Activated CD4-positive, alpha-beta T cell treated with anti-CD3 and anti-CD28 coated beads, Interleukin-2, amount 50 U/mL, for 16 hours (primary cell): ENCODE measurements around the gene HIVEP2.
A peak's percentile ranks its signal among the peaks of the same experiment; 100 is the strongest.

ENCODE experiments used
- DNase-seq: peaks from one replicate; pipeline ENCODE4 v3.0.0-alpha.2; 2020

HIVEP2 gene

DNA sequence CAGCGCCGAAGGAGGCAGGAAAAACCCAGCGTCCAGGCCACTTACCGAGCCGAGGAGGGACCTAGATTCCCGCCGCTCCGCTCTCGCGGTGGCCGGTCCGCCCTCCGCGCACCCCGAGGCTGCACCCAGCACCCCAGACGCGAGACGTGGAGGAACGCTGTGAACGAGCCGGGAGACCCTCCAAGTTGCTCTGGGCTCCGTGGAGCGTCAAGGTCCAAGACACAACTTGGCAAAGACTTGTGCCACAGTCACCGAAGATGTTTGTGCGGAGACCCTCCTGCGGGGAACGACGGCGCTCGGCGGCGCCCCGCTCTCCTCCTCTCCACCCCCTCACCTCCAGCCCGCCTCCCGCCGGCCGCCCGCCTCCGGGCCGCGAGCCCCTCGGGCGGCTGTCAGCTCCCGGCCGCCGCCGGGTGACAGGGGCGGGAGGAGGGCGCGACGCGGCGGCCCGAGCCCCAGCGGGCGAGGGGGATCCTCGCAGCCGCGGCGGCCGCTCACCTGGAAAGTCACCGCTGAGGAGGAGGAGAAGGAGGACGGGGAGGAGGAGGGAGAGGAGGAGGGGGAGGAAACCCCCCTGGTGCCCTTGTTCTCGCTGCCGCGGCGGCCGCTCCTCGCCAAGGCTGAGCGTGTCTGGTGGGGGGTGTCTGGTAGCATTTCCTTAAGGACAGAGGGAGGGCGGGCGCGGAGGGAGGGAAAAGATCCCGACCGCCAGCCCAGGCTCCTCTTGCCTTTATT, 637 bp upstream of the HIVEP2 start:
- peak; percentile 39 for DNase-seq

DNA sequence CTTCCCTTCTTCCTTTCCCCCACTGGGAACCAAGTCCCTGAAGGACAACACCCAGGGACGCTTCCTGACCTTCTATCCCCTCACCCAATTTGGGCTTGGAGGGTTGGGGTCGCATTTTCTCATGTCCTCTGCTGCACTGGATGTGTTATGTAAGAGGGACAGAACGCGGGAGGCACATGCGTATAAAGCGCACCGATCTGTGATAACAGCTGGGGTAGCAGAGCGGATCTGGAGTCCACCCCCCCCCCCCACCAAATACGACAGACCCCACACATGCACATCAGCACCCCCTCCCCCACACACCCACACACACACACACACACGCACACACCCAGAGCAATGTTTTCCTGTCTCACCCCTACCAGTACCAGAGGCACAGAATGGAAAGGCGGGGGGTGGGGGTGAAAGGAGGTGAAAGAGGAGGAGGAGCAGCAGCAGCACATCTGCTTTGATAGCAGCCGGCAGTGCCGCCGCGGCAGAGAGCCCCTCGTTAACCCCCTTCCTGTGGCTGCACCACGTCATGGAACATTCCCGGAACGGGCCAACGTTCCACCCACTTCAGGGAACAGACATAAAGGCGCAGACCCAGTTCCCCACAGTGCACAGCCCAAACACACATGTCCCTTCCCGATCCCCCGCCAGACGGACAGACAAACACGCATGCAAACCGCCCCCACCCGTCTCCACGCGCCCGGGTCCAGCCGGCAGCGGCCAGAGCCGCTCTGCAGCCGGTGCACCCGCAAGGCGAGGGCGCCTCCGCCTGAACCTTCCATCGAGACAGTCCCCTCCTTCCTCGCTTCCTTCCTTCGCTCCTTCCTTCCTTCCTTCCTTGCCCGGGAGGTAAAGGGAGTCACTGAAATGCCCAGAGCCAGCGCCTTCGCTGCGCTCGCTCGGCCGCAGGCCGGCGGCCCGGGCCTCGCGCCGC, 590 bp downstream of the HIVEP2 start:
- peak; percentile 92 for DNase-seq

DNA sequence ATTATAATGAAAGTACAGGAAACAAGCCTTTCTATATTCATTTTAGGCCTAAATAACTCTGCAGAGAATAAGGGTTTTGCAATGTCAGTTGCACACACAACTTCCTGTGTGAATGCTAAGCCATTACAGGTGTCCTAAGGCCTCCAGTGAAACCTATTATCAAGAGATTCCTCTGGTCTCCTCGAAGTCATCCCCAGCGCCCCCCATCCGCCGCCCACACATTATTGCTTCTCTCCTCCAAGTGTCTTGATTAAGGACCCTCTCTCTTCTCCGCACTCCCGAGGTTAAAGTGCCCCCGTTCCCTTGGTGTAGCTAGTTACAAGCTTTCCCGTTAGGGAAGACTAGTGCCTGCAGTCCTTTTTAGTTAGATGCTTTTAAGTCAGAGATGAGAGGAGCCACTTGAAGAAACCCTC, 1.3 kb downstream of the HIVEP2 start:
- peak; percentile 67 for DNase-seq

DNA sequence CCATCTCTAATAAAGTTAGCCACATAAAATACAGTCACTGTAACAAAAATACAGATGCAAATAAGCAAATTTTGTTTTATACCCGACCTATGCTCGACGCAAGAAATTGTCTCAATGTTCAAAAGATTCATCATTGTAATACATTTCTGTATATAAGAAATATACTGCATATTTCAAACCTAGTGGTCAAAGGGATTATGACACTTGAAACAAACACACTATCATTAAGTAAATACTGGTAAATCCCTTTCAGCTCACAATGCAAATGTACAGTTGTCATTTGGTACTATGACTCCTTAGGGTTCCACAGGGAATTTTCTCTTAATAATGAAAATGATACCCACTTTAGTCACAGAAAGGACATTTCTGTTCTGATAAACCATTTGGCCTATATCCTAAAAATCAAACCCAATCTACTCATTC, 2.2 kb downstream of the HIVEP2 start:
- peak; percentile 60 for DNase-seq

DNA sequence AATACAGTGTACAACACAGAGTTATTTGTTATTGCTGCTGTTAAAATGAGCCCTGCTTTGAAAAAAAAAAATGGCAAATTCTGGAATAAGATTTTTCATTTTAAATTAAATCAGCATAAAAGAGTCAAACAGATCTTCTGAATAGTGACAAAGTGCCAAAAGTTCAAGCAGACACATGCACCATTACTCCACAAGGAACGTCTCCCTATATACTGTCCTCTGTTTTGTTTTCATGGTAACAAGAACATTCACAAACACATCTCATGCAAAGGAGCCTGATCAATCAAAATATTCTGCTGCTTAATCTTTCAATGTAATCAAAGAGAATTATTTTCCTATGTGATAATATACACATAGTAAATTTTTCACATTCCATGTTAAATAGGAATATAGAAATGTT, 2.7 kb downstream of the HIVEP2 start:
- DNase-seq, result no peak

DNA sequence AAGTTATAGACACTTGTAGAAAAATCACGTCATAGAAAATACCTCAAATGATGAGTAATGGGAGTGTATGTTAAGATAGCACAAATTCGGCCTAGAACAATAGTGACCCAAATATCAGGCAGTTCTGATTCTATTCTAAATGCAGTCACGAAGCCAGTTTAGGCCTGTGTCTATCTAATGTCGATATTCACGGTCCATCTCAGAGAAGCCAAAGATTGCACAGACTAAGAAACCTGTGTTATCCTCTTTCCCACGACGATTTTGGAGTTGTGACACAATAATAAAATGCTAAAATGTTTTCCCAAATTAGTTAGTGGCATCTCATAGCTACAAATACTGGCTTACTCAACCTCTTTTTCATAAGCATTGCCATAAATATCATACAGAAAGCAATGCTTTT, 4.0 kb downstream of the HIVEP2 start:
- DNase-seq, result no peak

DNA sequence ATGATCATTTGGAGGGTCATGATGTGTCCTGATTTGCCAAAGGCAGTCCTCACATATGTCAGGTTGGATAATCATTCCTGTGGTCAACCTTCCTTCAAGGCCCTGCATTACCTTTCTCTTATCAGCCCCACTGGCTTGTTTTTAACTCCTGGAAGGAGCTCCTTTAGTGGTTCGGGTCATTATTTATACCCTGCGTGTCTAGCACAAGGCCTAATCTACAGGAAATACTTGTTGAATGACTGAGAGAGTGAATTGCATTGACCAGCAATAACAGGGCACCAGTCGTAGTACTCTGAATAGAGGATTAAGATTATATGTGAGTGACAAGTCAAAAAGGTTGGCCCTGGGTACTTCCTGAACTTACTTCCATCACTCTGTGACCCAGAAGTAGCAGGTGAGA, 4.5 kb downstream of the HIVEP2 start:
- DNase-seq, result no peak

DNA sequence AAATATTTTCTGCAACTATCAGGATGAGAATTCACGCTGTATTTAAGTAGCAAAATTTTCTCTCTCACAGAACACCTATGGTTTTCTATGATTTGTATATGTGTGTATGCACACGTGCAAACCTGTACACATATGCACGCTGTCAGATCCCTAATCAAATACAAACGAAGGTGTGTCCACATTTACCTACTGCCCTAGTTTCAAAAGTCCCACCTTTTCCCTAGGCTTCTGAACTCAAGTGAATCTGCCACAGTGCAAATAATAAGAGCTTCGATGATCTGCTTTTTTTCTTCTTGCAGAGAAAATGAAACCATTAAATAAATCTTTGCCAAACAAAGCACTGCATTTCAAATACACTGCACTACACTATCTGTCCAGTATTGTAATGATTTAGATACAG, 6.5 kb downstream of the HIVEP2 start:
- DNase-seq, result no peak

DNA sequence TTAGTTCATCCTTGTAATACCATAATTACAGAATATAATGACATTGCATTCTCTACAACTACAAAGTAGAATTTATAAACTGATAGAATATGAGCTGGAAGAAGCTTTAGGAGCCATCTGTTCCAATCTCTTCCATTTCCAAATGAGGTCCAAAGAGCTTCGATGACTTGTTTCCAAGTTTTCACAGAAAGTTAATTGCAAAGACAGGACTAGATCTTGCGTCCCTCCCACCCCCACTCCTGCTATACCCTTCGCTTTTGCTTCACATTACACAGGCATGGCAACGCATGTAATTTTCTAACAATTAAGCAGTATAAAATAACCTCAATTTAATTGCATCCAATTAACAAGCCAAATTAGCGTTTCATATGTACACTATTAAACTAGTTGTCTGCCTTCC, 7.0 kb downstream of the HIVEP2 start:
- DNase-seq, result no peak

DNA sequence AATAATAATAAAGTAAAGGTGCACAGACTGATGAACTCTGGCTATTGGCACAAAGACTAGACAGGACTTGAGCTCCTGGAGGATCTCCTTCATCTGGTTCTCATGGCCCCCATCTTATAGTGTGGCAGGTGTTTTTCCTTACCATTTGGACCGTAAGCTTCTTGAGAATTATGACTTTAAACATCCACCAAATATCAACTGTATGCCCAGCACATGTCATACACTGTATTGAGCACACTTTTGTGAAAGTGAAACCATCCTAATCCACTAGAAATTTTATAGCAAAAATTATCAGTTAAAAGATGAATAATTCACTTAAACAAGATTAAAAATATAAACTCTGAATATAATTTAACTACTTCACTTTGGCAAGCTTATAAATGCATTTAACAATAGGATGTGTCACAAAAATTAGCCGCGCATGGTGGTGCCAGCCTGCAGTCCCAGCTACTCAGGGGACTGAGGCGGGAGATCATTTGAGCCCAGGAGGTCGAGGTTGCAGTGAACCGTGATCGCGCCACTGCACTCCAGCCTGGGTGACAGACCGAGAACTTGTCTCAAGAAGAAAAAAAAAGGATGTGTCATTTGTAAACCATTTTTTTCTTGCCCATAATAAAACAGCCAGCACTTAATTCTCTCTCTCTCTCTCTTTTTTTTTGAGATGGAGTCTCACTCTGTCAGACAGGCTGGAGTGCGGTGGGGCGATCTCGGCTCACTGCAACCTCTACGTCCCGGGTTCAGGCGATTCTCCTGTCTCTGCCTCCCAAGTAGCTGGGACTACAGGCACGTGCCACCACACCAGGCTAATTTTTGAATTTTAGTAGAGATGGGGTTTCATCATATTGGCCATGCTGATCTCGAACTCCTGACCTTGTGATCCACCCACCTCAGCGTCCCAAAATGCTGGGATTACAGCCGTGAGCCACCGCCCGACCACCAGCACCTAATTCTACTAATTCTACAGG, 9.1 kb downstream of the HIVEP2 start:
- no peak for DNase-seq

DNA sequence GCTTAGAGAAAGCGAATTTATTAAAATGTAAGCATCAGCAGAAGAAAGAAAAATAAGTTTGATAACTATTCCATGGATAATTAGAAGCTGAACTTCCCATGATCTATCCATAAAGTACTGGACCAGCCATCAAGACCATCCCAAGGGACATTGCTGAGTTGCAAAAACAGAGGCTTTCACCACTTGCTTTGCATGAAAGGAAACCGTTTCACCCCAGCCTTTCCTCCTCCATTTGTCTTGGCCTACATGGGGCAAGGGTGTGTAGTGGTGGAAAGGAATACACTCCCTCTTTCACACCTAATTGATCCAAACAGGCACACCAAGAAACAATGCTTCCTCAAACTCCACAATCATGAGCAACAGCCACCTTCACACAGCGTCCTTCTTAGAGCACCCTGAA, 10.4 kb downstream of the HIVEP2 start:
- no peak for DNase-seq

DNA sequence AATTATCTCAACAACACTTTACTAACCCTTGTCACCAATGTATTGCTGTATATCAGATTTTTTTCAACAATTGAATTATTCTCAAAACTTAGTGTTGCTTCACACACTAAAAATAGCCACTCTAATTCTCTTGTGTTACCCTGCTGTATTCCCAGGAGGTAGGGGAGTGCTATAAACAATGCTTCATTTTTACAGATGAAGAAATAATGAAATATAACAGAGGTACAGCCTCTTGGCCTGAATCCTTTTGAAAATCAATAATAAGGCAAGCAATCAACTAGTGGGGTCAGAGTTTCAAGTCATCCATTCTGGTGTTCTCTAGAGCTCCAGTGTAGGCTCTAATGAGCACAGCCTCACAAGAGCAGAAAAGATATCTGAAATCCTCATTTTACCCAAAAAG, 10.9 kb downstream of the HIVEP2 start:
- DNase-seq, result no peak

DNA sequence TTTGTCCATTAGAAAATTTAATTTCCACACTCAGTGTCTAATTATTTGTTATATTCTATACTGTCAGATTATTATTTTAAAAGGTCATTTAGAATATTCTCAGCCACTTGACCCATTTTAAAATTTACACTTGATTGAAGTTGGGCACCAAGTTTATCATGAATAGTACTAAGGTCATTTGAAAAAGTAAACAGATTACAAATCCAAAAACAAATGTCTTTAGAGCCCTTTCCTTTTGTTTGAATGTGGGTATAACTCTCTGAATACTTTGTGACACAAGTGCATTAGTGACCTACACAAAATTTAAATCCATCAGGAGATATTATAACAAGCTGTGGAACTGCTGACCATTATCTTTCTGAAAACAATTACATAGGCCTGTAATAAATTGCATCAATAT, 11.3 kb downstream of the HIVEP2 start:
- no peak for DNase-seq

DNA sequence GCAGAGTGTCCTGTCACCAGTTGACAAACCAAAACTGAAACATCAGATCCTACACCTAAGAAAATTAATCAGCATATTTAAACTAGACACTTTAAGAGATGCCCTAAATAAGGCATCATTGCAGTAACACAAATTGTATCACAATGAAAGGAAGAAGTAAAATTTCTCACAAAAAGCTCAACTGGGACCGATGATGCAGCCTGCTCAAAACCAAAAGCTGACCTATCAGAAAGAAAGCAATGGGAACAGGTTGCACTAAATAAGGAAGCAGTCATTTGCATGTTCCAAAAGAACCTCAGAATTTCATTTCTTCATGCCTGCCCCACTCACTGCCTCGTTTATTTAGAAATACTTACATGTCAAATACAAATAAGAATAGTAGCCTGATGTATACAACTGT, 12.1 kb downstream of the HIVEP2 start:
- DNase-seq, result no peak

DNA sequence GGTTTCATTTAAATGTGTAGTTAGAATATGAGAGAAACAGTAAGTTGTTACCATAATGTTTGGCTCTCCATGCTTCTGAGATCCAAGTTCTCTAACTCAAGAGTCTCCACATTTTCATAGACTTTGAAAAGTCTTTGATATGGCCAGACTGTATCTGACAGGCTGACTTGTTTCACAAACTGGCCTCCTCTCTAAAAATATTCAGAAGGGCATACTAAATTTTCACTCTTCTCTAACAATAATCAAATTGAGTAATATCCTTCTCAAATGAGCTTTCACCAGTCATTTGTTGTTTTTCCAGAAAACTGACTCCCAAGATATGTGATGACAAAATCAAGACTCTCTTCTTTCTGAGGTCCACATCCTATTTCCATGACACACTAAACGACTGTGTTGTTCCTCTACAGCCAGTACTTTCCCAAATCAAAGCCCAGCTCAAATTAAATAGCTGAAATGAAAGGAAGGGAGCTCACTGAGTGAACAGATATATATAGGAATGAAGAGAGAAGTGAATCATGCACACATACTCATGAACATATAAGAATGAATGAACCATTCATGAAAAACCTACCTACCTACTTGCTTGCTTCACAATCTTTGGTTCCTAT, 15.1 kb downstream of the HIVEP2 start:
- no peak for DNase-seq

DNA sequence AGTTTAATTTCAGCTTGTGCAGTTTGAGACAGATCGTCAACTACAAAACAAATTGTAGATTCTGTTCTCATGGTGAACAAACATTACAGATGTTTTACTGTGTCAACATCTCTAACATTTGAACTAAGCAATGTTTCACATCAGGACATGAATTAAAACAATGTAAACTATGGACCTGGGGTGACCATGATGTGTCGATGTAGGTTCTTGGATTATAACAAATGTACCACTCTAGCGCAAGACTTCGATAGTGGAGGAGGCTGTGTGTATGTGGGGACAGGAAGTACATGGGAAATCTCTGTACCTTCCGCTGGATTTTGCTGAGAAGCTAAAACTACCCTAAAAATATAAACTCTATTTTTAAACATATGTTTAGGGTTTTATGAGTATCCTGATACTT, 17.1 kb downstream of the HIVEP2 start:
- DNase-seq, result peak; percentile 61

DNA sequence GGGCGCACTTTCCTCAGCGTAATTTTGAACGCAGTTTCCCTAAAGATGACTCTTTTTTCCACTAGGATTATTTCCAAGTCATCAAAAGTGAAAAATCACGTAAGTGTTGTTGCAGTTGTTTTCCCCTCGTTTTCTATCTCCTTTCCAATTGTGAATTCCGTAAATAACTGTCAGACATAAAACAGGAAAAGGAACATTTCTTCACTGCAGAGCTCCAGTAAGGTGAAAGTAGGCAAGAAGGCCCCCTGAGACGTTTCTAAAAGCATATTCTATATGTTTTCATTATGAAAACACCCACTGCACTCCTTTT, 17.8 kb downstream of the HIVEP2 start:
- no peak for DNase-seq

DNA sequence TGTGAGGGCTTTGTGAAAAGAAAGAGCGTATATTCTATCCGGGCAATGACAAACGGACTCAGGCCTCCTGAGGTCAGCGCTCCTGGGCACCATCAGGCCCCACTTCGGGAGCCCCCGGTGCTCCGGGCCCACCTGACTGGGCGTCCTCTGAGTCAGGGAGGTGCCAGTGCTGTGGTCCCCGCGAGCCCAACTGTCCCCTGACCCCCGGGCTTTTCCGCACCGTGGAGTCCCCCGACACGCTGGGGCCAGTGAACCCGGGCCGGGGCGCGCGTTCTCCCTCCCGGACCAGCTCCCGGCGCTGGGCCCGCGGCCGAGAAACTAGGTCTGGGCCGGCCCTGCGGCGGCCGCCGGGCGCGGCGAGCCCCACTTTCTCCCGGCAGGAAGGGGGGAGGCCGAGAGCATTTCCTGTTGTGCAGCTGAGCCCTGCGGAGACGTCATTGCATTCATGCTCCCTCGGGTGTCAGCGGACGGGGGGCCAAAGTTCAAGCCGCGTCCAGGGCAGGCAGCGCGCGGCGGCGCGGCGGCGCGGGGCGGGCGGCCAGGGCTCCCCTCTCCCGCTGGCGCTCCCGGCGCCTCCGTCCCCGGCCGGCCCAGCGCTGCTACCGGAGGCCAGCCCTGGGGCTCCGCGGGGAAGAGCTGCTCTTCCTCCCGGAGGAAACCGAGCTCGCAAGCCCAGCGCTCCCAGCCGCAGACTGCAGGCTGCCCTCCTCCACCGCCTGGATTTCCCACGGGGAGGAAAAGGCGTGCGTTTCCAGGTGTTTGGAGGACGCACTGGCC, 18.3 kb downstream of the HIVEP2 start:
- peak; percentile 82 for DNase-seq

DNA sequence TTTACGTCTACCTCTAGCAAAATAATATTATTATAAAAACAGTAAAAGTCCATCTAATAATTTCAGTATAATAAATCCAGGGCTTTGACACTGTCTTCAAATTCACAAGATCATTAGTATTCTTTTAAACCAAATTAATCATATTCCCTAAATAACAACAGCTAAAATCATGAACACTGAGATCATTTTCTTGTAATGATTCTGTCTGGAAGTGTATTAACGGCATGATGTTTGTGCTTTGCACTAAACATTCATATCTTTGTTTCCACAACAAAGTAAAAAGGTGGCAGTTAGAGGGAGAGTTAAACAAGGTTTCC, 18.8 kb downstream of the HIVEP2 start:
- peak; percentile 52 for DNase-seq

DNA sequence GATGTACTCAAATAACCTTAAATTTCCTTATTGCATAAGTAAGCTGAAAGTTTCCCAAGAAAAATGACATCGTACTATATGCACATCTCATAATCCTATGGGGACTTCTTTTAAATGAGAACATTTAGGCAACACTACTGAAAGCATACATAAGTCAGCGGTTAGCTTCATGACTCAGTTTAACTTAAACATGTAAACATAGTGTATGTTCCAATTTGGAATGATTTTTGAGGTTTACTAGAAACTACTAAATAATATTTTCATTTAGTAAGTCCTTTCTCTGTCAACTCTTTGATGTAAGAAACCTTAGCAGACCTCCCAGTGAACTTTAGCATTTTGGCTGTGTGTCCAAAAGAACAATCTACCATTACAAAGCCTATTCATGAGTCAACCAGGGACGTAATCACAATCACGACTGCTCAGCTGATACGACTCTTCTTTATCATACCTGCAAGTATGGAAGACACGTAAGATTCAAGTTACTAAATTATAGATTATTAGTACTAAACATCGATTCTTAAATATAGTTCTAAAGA, 19.3 kb downstream of the HIVEP2 start:
- DNase-seq, result no peak

DNA sequence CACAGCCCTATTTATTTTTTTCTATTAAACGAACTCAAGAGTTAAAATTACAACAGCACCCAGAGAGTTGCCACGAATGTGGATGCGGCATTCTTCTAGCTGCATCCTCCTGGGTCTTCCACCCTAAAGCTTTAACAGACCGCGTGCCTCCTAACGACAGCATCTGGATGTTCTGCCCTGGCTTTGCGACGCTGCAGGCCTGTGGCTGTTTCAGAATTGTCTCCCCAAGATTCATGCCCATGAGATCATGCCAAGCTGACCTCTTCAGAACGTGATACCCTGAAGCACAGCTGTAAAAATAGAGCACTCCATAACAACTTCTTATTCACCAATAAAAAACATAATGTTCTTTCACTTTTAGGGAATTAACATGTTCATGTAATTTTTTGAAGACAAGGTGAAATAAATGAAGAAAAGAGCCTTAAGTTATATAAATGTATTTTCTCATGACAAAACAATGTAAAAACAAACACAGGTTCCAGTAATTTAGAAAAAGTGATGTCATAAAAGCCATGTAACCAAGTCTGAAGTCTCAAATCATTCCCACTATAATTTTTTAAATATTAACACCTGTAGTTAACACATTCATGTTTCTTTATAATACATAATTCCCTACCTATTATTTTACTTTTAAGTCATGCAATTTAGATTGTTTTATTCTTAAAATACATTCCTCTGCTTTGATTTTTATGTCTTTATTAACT, 26.5 kb downstream of the HIVEP2 start:
- DNase-seq, result no peak
